GM12878 (cell line): ENCODE results near the gene NAV2. TPM values are rescaled to one million over a fixed set of nuclear protein-coding genes. Genes with fewer than 3 reads are reported as not detected.

Source experiments
- ATAC-seq: fragments of 200-7000 bp; cut with Tn5 transposase; 3 replicates; pipeline ENCODE4 v1.9.1; 2020; ENCODE audit warnings: mild to moderate bottlenecking, moderate library complexity
- BruUV-seq: library from RNA; stranded (reverse); fragments of 400-500 nt; replicated peaks from 2 replicates; lab custom pipeline; 2021; lab: Mats Ljungman, UMichigan
- CTCF ChIA-PET: fragments of 300-600 bp; sonication (Branson Sonifier 250); formaldehyde crosslinking; extraction: SDS; loops from one replicate; lab custom pipeline; 2021; ENCODE audit warnings: inconsistent platforms; lab: Yijun Ruan, JAX
- POLR2A ChIA-PET: fragments of 350-600 bp; formaldehyde crosslinking; extraction: SDS; loops from one replicate; lab custom pipeline; 2021; ENCODE audit warnings: inconsistent platforms; lab: Charles Lee
- RAD21 ChIA-PET: fragments of 300-600 bp; sonication (Branson Sonifier 250); formaldehyde crosslinking; loops from one replicate; lab custom pipeline; 2023; ENCODE audit warnings: antibody characterized with exemption; ENCODE audit not compliant: unreplicated experiment; lab: Charles Lee
- SMC1A ChIA-PET: fragments of 300-600 bp; sonication (Branson Sonifier 250); formaldehyde crosslinking; loops from one replicate; lab custom pipeline; 2023; ENCODE audit not compliant: unreplicated experiment, uncharacterized antibody; lab: Charles Lee
- DNase-seq: peaks from one replicate; pipeline ENCODE4 v3.0.0-alpha.2; 2011; ENCODE audit warnings: low read depth, low spot score
- FAIRE-seq: peaks from 3 replicates; lab custom pipeline; 2011; peaks lifted over from hg19 to GRCh38; lab: Jason Lieb, UNC
- H2AFZ ChIP-seq: 2 replicates; pipeline ENCODE4 v1.6.0; 2011; ENCODE audit warnings: low read depth, low read length, control low read depth; ENCODE audit not compliant: control insufficient read depth
- H3K27ac ChIP-seq: 2 replicates; pipeline ENCODE4 v1.5.1; 2011; ENCODE audit warnings: control low read depth; ENCODE audit not compliant: control insufficient read depth, insufficient read depth
- H3K27me3 ChIP-seq, 2 experiments: replicated peaks in 1 of 2; 2 replicates each; pipeline versions ENCODE4 v1.6.0 to v1.6.1; 2011; ENCODE audit warnings: low read length in 1 of 2; ENCODE audit not compliant: control insufficient read depth in 2 of 2, insufficient read depth in 2 of 2
- H3K36me3 ChIP-seq, 2 experiments: 2 replicates each; pipeline ENCODE4 v1.5.1; 2011; ENCODE audit warnings: low read length in 1 of 2; ENCODE audit not compliant: control insufficient read depth in 2 of 2, insufficient read depth in 2 of 2
- H3K4me1 ChIP-seq: 2 replicates; pipeline ENCODE4 v1.6.1; 2011; ENCODE audit warnings: mild to moderate bottlenecking, low read length, moderate library complexity, mixed read lengths; ENCODE audit not compliant: control insufficient read depth, insufficient read depth
- H3K4me2 ChIP-seq: 2 replicates; pipeline ENCODE4 v1.6.0; 2011; ENCODE audit warnings: control low read depth; ENCODE audit not compliant: control insufficient read depth, insufficient read depth
- H3K4me3 ChIP-seq: fragments of 200-600 bp; sonication (generic); 2 replicates; pipeline ENCODE4 v1.5.1; 2016
- H3K79me2 ChIP-seq: 2 replicates; pipeline ENCODE4 v1.6.0; 2011; ENCODE audit warnings: low read length; ENCODE audit not compliant: control insufficient read depth, insufficient read depth
- H3K9ac ChIP-seq: 2 replicates; pipeline ENCODE4 v1.8.0; 2011; ENCODE audit warnings: low read length, control low read depth, mixed read lengths; ENCODE audit not compliant: control insufficient read depth, insufficient read depth
- H3K9me3 ChIP-seq: replicated peaks from 3 replicates; pipeline ENCODE4 v1.5.1; 2011; ENCODE audit warnings: mild to moderate bottlenecking, low read length; ENCODE audit not compliant: control insufficient read depth, insufficient read depth
- H4K20me1 ChIP-seq: 2 replicates; pipeline ENCODE4 v1.6.0; 2011; ENCODE audit not compliant: control insufficient read depth, insufficient read depth
- IRF4 ChIP-seq: IDR thresholded peaks from 2 replicates; pipeline ENCODE4 v1.6.1; 2011; ENCODE audit warnings: low read depth, low read length
- LARP7 ChIP-seq: fragments of 450-650 bp; IDR thresholded peaks from 2 replicates; pipeline ENCODE4 v1.6.1; 2017; ENCODE audit warnings: mild to moderate bottlenecking
- RAD51 ChIP-seq: fragments of 450-650 bp; IDR thresholded peaks from 2 replicates; pipeline ENCODE4 v1.6.1; 2016; ENCODE audit warnings: moderate library complexity, mild to moderate bottlenecking, inconsistent platforms
- TARDBP ChIP-seq: IDR thresholded peaks from 2 replicates; pipeline ENCODE4 v1.6.1; 2016; ENCODE audit warnings: borderline replicate concordance
- TCF12 ChIP-seq: IDR thresholded peaks from 2 replicates; pipeline ENCODE4 v1.6.1; 2011; ENCODE audit warnings: low read depth, mild to moderate bottlenecking, low read length
- TCF7 ChIP-seq: IDR thresholded peaks from 2 replicates; pipeline ENCODE4 v1.6.1; 2014; ENCODE audit warnings: antibody characterized with exemption, borderline replicate concordance
- WGBS: methylation state at CpG from one replicate; pipeline ENCODE4 v1.1.6; 2016; ENCODE audit warnings: low lambda C conversion rate; ENCODE audit not compliant: insufficient replicate concordance, insufficient coverage; ENCODE audit errors: missing lambda C conversion rate; 5-methylcytosine and 5-hydroxymethylcytosine counted together
- in situ Hi-C: fragments of 300-500 bp; cut with MboI; formaldehyde crosslinking; loops from 9 replicates; pipeline ENCODE4 v1.14.3; 2018; ENCODE audit warnings: mixed read lengths
- intact Hi-C: fragments of 100-400 bp; cut with micrococcal nuclease; formaldehyde crosslinking; loops from one replicate; pipeline ENCODE4 v1.14.2; 2022; ENCODE audit not compliant: unreplicated experiment
- polyA plus RNA-seq, 11 experiments: library from polyadenylated mRNA; depleted of rRNA in 4 of 11; unstranded in 6 of 11; stranded (reverse) in 5 of 11; fragments of >200 nt; fragmentation: Nextera tagmentation in 4 of 11; fragmentation: Illumina TruSeq in 1 of 11; extraction: Ambion mirVana in 4 of 11; extraction: Trizol in 1 of 11; gene quantifications; 1 replicate in 1 of 11; 2 replicates in 10 of 11; pipeline versions ENCODE4 v1.2.1 to v1.2.3, GENCODE V29; 2011 to 2016; ENCODE audit warnings: inconsistent platforms in 2 of 11, missing spikeins in 2 of 11, low read depth in 1 of 11
- total RNA-seq, 4 experiments: library from RNA; depleted of rRNA in 3 of 4; stranded (reverse); fragments of >200 nt in 3 of 4; fragmentation: Illumina TruSeq in 1 of 4; extraction: Trizol in 1 of 4; gene quantifications; 2 replicates each; pipeline versions ENCODE4 v1.2.1 to v1.2.3, GENCODE V29; 2013 to 2021

Gene NAV2
- total and polyA plus RNA-seq, 10 of the 15 experiments (the other 5 are each of a cell fraction or from before 2014, with no cell fraction given) = 0.35 to 6.1 (median 1.1) TPM

DNA sequence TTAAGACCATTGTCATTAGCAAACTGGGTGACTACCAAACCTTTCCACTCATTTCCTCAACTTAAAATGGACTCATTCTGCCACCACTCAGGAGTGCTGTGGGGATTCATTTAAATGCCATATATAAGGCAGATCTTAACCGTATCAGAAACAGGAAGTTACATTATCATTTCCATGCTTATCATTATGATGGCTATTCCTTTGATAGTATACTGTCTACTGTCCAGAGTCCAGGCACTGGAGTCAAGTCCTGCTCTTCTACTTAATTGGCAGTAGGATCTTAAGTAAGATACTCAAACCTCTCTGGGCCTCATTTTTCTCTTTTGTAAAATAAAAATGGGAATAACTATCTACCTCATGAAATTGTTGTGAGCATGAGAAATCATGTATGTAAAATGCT, 8.4 kb upstream of the NAV2 start:
- no peaks in the 10 kb centered on the region for H3K4me1 ChIP-seq
- FAIRE-seq (no peak), ATAC-seq (no peak)
- RAD21 ChIA-PET = no interaction called here
- SMC1A ChIA-PET = no interaction called here
- TF ChIP-seq LARP7 (no peak), TCF12 (no peak)
- TF ChIP-seq, all 136 proteins: peak for 0
- H3K4me3 ChIP-seq = no peak overlapping the region
- BruUV-seq = no TSS peak
- no peaks in the 10 kb centered on the region for H3K27me3 ChIP-seq
- no peak overlapping the region for H3K4me2 ChIP-seq
- no peak overlapping the region for H3K27ac ChIP-seq
- intact Hi-C loops (no loop called here), in situ Hi-C loops (no loop called here)
- no peak overlapping the region for H3K9ac ChIP-seq
- no peaks in the 10 kb centered on the region for H3K9me3 ChIP-seq
- H4K20me1 ChIP-seq = no peaks in the 10 kb centered on the region
- no peaks in the 10 kb centered on the region for H3K79me2 ChIP-seq
- no peak for DNase-seq
- CTCF ChIA-PET = no interaction called here
- no peaks in the 10 kb centered on the region for H3K36me3 ChIP-seq
- H2AFZ ChIP-seq = no peak overlapping the region
- 0% methylated on average over 1 of the region's 1 CpG for WGBS
- POLR2A ChIA-PET = no interaction called here

DNA sequence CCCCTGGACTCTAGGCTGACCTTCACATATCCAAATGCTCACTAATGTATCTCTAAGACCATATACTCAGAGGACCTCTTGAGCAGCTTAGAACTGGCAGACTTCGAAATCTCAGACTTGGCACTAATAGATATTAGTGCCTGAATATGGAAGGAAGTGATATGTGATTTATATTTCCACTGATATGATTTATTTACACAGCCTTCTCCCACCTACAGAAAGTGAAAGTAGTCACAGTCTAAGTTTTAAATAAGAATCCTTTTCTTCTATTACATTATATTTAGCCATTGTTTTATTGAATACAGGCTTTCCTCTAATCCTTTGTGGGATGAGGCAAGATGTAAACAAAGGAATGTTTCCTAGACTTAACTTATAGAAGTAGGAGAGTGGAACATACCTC, 6.7 kb upstream of the NAV2 start:
- SMC1A ChIA-PET = no interaction called here
- RAD21 ChIA-PET = no interaction called here
- TF ChIP-seq TARDBP (no peak), TCF7 (no peak), IRF4 (no peak), RAD51 (no peak)

More for the DNA sequence above, 6.7 kb upstream of the NAV2 start:
- H3K79me2 ChIP-seq = no peaks in the 10 kb centered on the region
- ATAC-seq (no peak), DNase-seq (no peak), FAIRE-seq (no peak)
- no peaks in the 10 kb centered on the region for H3K36me3 ChIP-seq
- intact Hi-C loops = no loop called here
- CTCF ChIA-PET = interaction anchor here (0.6 kb wide), 1 partner anchor 15 kb away, joined by 3 read pairs; no protein-coding TSS in a partner anchor
- no peak overlapping the region for H3K4me2 ChIP-seq
- in situ Hi-C loops = no loop called here
- no peaks in the 10 kb centered on the region for H4K20me1 ChIP-seq
- no TSS peak for BruUV-seq
- no peaks in the 10 kb centered on the region for H3K9me3 ChIP-seq
- 0% methylated on average over 1 of the region's 1 CpG for WGBS
- POLR2A ChIA-PET = no interaction called here
- H3K4me1 ChIP-seq = no peaks in the 10 kb centered on the region
- H2AFZ ChIP-seq = no peak overlapping the region
- no peak overlapping the region for H3K27ac ChIP-seq
- H3K9ac ChIP-seq = no peak overlapping the region
- no peak overlapping the region for H3K4me3 ChIP-seq
- peaks cover 0 to 6% of the 10 kb centered on the region in 2 experiments; a peak in 1 of 4 replicates for H3K27me3 ChIP-seq
